A549 (cell line): ENCODE results near the gene AEBP1. TPM values are rescaled to one million over a fixed set of nuclear protein-coding genes. Genes with fewer than 3 reads are reported as not detected.

Source experiments
- ATAC-seq, 2 experiments: fragments of 200-7000 bp in 1 of 2; fragments of >200 bp in 1 of 2; cut with Nextera tagmentation in 1 of 2; cut with Tn5 transposase in 1 of 2; 3 replicates each; pipeline versions ENCODE4 v1.8.0 to v1.9.1; 2018 to 2020; ENCODE audit warnings: mild to moderate bottlenecking in 1 of 2, moderate library complexity in 1 of 2
- CTCF ChIA-PET: fragments of 300-600 bp; sonication (Branson Sonifier 250); formaldehyde crosslinking; extraction: SDS; loops from one replicate; lab custom pipeline; 2021; ENCODE audit warnings: antibody characterized with exemption, inconsistent platforms; lab: Yijun Ruan, JAX
- POLR2A ChIA-PET: fragments of 350-600 bp; formaldehyde crosslinking; extraction: SDS; loops from one replicate; lab custom pipeline; 2021; ENCODE audit warnings: antibody characterized with exemption, inconsistent platforms; lab: Yijun Ruan, JAX
- DNase-seq, 2 experiments: peaks; one replicate each; pipeline versions ENCODE4 v3.0.0 to v3.0.0-alpha.2; 2011 to 2016; ENCODE audit warnings: low read depth in 1 of 2, low spot score in 1 of 2
- FAIRE-seq: peaks from 2 replicates; lab custom pipeline; 2011; peaks lifted over from hg19 to GRCh38; lab: Jason Lieb, UNC
- H3K27ac ChIP-seq, 2 experiments: fragments of >200 bp; sonication (Bioruptor Twin); formaldehyde crosslinking; 3 replicates each; pipeline ENCODE4 v1.5.1; 2016 to 2017
- H3K4me1 ChIP-seq: fragments of >200 bp; sonication (Bioruptor Twin); formaldehyde crosslinking; 3 replicates; pipeline ENCODE4 v1.6.1; 2016
- H3K4me2 ChIP-seq: fragments of >200 bp; sonication (Bioruptor Twin); formaldehyde crosslinking; 3 replicates; pipeline ENCODE4 v1.6.1; 2016
- H3K4me3 ChIP-seq: fragments of >200 bp; sonication (Bioruptor Twin); formaldehyde crosslinking; 3 replicates; pipeline ENCODE4 v1.5.1; 2016
- H3K9me3 ChIP-seq: fragments of >200 bp; sonication (Bioruptor Twin); formaldehyde crosslinking; 3 replicates; pipeline ENCODE4 v1.6.1; 2016
- CHD4 ChIP-seq: fragments of 200-600 bp; sonication (generic); IDR thresholded peaks from 2 replicates; pipeline ENCODE4 v1.6.1; 2016; ENCODE audit warnings: antibody characterized with exemption, mild to moderate bottlenecking, borderline replicate concordance
- ESRRA ChIP-seq: fragments of 150-350 bp; IDR thresholded peaks from 2 replicates; pipeline ENCODE4 v1.6.1; 2014; ENCODE audit warnings: mild to moderate bottlenecking, low read length, borderline replicate concordance
- FOSB ChIP-seq: fragments of 250-450 bp; sonication (Bioruptor Pico); IDR thresholded peaks from 2 replicates; pipeline ENCODE4 v1.5.0; 2020; ENCODE audit warnings: mild to moderate bottlenecking, moderate library complexity
- HOXA7 ChIP-seq: fragments of 250-450 bp; sonication (Bioruptor Pico); IDR thresholded peaks from 2 replicates; pipeline ENCODE4 v1.5.0; 2020; ENCODE audit warnings: mild to moderate bottlenecking, moderate library complexity
- KDM1A ChIP-seq: fragments of 200-600 bp; sonication (generic); IDR thresholded peaks from 2 replicates; pipeline ENCODE4 v1.6.1; 2016; ENCODE audit warnings: low read depth, mild to moderate bottlenecking
- KDM5A ChIP-seq: fragments of 200-600 bp; sonication (generic); IDR thresholded peaks from 2 replicates; pipeline ENCODE4 v1.6.1; 2016; ENCODE audit warnings: antibody characterized with exemption, mild to moderate bottlenecking
- MAFK ChIP-seq: fragments of 450-650 bp; IDR thresholded peaks from 2 replicates; pipeline ENCODE4 v1.6.1; 2014; ENCODE audit not compliant: partially characterized antibody
- NFE2L2 ChIP-seq: fragments of 150-350 bp; conservative IDR thresholded peaks from 2 replicates; pipeline ENCODE4 v1.6.1; 2014; ENCODE audit warnings: low read length
- POLR2A ChIP-seq: IDR thresholded peaks from 2 replicates; pipeline ENCODE4 v1.6.1; 2012; ENCODE audit warnings: mild to moderate bottlenecking, low read length
- RFX5 ChIP-seq: fragments of 450-650 bp; IDR thresholded peaks from 2 replicates; pipeline ENCODE4 v1.7.1; 2014; ENCODE audit warnings: antibody characterized with exemption, mild to moderate bottlenecking, moderate library complexity
- TP53 ChIP-seq: fragments of 250-450 bp; sonication (Bioruptor Pico); IDR thresholded peaks from 2 replicates; pipeline ENCODE4 v1.5.0; 2021; ENCODE audit warnings: mild to moderate bottlenecking, moderate library complexity
- ZFP36 ChIP-seq: fragments of 450-650 bp; IDR thresholded peaks from 2 replicates; pipeline ENCODE4 v1.6.1; 2014; ENCODE audit warnings: borderline replicate concordance; ENCODE audit not compliant: partially characterized antibody
- WGBS: methylation state at CpG from one replicate; pipeline ENCODE4 v1.1.6; 2017; ENCODE audit errors: missing lambda C conversion rate; 5-methylcytosine and 5-hydroxymethylcytosine counted together
- polyA plus RNA-seq, 4 experiments: library from polyadenylated mRNA; depleted of rRNA in 3 of 4; stranded (reverse); fragments of >200 nt; fragmentation: RNase III in 1 of 4; extraction: RNeasy Plus Mini Kit Qiagen cat#74134 plus additional on column Dnase treatment in 1 of 4; gene quantifications; 2 replicates in 3 of 4; 3 replicates in 1 of 4; pipeline ENCODE4 v1.2.3, GENCODE V29; 2011 to 2017
- TF ChIP-seq, protein P1 (sequence below): fragments of >200 bp; sonication (Bioruptor Twin); formaldehyde crosslinking; IDR thresholded peaks from 2 replicates; pipeline ENCODE4 v1.6.1; 2016
- TF ChIP-seq, protein P2 (sequence below): IDR thresholded peaks from 2 replicates; pipeline ENCODE4 v1.6.1; 2012
- TF ChIP-seq, protein P3 (sequence below): fragments of >200 bp; sonication (Bioruptor Twin); formaldehyde crosslinking; IDR thresholded peaks from 3 replicates; pipeline ENCODE4 v1.6.1; 2016
- TF ChIP-seq, protein P4 (sequence below): IDR thresholded peaks from 2 replicates; pipeline ENCODE4 v1.6.1; 2012; ENCODE audit warnings: low read depth, borderline replicate concordance
- TF ChIP-seq, protein P5 (sequence below): fragments of 200-600 bp; sonication (generic); IDR thresholded peaks from 2 replicates; pipeline ENCODE4 v1.6.1; 2016; ENCODE audit warnings: antibody characterized with exemption, mild to moderate bottlenecking, moderate library complexity
- TF ChIP-seq, protein P6 (sequence below): IDR thresholded peaks from 2 replicates; pipeline ENCODE4 v1.6.1; 2012
- TF ChIP-seq, protein P7 (sequence below): fragments of 250-450 bp; sonication (Bioruptor Pico); IDR thresholded peaks from 2 replicates; pipeline ENCODE4 v1.5.0; 2020; ENCODE audit warnings: low read depth, mild to moderate bottlenecking, moderate library complexity

The AEBP1 gene
- polyA plus RNA-seq, 2 of the 4 experiments (the other 2 are of a cell fraction) = not detected

DNA sequence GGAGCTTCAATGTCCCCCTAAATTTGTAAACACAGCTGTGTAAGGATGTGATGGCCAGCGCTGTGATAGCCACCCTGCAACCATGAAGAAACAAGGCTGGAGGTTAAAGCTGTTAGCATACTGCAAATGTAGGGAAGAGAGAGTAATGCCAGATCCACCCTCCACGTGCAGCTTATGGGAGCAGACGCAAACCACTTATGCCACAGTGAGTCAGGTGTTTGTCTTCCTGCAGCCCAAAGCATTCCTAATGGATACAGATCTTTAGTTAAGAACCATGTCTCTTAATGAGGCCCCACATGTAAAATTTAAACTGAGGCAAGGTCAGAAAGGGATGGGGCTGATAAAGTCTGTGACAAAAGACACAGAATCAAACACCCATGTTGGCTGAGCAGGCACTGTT is 50.6 kb downstream of the AEBP1 start (continued):
- TF ChIP-seq TP53 (CRISPR knock-in tag) = no peak
- no peak for TF ChIP-seq POLR2A
- no peak for TF ChIP-seq NFE2L2
- TF ChIP-seq, protein P1, sequence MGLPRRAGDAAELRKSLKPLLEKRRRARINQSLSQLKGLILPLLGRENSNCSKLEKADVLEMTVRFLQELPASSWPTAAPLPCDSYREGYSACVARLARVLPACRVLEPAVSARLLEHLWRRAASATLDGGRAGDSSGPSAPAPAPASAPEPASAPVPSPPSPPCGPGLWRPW = no peak

DNA sequence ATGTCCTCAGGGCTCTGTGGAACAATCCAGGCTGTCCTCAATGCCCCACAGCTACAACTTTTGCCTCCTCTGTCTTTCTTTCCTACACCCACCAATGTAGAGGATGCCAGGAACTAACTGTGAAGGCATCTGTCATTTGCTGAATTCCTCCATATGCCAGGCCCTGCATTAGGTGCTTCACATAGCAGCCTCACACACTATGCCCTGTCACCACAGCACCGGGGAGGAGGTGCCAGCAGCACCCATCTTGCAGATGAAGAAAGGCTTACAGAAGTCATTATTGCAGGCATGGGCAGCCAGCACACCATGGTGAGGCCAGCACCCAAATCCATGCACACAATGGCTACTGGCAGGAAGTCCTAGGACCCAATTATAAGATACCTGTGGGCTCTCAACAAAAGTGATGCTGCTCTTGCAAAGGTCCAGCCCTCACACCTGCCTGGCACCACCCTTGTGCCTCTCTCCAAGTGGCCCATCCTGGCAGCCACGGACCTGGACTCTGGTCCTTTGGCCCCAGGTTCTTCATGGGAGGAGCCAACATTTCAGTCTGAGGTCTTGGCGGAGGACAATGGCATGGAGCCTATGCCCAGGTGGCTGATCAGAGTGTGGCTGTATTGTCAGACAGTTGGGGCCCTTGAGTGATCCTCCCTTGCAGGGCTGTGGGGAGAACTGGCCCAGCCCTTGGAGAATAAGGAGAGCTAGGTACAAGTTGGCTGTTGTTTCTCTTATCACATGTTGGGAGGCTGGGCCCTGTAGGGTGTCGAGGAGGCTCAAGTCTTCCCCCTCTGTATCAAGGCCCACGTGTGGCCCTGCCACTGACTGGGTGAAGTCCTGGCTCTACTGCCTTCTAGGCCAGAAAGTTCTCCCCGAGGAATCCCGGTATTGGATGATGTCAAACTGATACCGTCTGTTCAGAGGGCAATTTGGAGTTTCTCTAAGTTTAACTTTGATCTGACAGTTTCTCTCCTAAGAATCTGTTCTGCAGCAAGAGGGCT is 51.3 kb downstream of the AEBP1 start:
- Histone ChIP-seq H3K4me2 (no peak overlapping the region), H3K4me3 (no peak overlapping the region)
- no peak for ATAC-seq
- no peak for DNase-seq
- CTCF ChIA-PET = interaction anchor here (0.8 to 1.1 kb wide), 2 partner anchors 11 to 29 kb away, joined by 3 read pairs; no protein-coding TSS in a partner anchor
- no peak for FAIRE-seq
- TF ChIP-seq, protein P2, sequence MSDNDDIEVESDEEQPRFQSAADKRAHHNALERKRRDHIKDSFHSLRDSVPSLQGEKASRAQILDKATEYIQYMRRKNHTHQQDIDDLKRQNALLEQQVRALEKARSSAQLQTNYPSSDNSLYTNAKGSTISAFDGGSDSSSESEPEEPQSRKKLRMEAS = no peak
- no peak for TF ChIP-seq CHD4
- no peak for TF ChIP-seq RFX5
- TF ChIP-seq, all 56 proteins: peak for 0
- Histone ChIP-seq H3K4me1 (no peaks in the 10 kb centered on the region), H3K27ac (no peak overlapping the region), H3K9me3 (no peaks in the 10 kb centered on the region)
- POLR2A ChIA-PET = no interaction called here
- 41% methylated on average over 6 of the region's 8 CpGs for WGBS

DNA sequence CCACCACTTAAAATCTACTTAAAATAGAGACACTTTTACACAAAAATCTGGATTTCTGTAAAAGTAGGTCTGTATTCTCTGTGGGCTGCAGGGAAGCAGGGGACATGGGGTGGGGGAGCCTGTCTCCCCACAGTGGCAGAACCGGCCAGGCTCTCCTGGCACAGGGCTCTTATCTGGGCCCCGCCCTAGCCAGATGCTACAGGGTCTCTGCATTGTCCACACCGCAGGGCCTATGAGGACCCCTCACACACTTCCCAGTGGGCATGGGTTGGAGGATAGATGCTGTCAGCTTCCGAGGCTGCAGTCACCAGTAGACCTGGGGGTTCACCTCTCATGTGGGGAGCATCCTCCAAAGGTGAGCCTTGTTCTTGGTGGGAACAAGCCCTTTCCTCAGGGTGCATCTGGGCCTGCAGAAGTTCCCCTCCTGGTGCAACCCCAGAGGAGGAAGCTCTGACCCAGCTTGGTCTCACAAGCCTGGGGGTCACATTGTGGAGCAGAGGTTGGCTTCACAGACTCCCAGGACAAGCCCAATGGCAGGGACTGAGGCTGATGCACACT is 52.4 kb downstream of the AEBP1 start:
- ChIA-PET POLR2A (no interaction called here), CTCF (interaction anchor here (1.1 kb wide), 1 partner anchor 28 kb away, joined by 3 read pairs; no protein-coding TSS in a partner anchor)
- WGBS = 50% methylated on average over 4 of the region's 4 CpGs
- Histone ChIP-seq H3K4me1 (no peaks in the 10 kb centered on the region), H3K4me3 (no peak overlapping the region), H3K4me2 (no peak overlapping the region), H3K27ac (no peak overlapping the region), H3K9me3 (no peaks in the 10 kb centered on the region)
- DNase-seq (no peak), ATAC-seq (no peak), FAIRE-seq (no peak)
- no peak for TF ChIP-seq KDM1A
- TF ChIP-seq, protein P3, sequence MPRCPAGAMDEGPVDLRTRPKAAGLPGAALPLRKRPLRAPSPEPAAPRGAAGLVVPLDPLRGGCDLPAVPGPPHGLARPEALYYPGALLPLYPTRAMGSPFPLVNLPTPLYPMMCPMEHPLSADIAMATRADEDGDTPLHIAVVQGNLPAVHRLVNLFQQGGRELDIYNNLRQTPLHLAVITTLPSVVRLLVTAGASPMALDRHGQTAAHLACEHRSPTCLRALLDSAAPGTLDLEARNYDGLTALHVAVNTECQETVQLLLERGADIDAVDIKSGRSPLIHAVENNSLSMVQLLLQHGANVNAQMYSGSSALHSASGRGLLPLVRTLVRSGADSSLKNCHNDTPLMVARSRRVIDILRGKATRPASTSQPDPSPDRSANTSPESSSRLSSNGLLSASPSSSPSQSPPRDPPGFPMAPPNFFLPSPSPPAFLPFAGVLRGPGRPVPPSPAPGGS = no peak
- TF ChIP-seq, protein P4, sequence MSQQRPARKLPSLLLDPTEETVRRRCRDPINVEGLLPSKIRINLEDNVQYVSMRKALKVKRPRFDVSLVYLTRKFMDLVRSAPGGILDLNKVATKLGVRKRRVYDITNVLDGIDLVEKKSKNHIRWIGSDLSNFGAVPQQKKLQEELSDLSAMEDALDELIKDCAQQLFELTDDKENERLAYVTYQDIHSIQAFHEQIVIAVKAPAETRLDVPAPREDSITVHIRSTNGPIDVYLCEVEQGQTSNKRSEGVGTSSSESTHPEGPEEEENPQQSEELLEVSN = no peak
- no peak for TF ChIP-seq ZFP36
- TF ChIP-seq ESRRA = no peak
- TF ChIP-seq, protein P5, sequence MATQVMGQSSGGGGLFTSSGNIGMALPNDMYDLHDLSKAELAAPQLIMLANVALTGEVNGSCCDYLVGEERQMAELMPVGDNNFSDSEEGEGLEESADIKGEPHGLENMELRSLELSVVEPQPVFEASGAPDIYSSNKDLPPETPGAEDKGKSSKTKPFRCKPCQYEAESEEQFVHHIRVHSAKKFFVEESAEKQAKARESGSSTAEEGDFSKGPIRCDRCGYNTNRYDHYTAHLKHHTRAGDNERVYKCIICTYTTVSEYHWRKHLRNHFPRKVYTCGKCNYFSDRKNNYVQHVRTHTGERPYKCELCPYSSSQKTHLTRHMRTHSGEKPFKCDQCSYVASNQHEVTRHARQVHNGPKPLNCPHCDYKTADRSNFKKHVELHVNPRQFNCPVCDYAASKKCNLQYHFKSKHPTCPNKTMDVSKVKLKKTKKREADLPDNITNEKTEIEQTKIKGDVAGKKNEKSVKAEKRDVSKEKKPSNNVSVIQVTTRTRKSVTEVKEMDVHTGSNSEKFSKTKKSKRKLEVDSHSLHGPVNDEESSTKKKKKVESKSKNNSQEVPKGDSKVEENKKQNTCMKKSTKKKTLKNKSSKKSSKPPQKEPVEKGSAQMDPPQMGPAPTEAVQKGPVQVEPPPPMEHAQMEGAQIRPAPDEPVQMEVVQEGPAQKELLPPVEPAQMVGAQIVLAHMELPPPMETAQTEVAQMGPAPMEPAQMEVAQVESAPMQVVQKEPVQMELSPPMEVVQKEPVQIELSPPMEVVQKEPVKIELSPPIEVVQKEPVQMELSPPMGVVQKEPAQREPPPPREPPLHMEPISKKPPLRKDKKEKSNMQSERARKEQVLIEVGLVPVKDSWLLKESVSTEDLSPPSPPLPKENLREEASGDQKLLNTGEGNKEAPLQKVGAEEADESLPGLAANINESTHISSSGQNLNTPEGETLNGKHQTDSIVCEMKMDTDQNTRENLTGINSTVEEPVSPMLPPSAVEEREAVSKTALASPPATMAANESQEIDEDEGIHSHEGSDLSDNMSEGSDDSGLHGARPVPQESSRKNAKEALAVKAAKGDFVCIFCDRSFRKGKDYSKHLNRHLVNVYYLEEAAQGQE = no peak
- no peak for TF ChIP-seq FOSB (CRISPR knock-in tag)
- TF ChIP-seq, protein P6, sequence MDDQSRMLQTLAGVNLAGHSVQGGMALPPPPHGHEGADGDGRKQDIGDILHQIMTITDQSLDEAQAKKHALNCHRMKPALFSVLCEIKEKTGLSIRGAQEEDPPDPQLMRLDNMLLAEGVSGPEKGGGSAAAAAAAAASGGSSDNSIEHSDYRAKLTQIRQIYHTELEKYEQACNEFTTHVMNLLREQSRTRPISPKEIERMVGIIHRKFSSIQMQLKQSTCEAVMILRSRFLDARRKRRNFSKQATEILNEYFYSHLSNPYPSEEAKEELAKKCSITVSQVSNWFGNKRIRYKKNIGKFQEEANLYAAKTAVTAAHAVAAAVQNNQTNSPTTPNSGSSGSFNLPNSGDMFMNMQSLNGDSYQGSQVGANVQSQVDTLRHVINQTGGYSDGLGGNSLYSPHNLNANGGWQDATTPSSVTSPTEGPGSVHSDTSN = no peak
- TF ChIP-seq MAFK = no peak
- TF ChIP-seq, protein P7, sequence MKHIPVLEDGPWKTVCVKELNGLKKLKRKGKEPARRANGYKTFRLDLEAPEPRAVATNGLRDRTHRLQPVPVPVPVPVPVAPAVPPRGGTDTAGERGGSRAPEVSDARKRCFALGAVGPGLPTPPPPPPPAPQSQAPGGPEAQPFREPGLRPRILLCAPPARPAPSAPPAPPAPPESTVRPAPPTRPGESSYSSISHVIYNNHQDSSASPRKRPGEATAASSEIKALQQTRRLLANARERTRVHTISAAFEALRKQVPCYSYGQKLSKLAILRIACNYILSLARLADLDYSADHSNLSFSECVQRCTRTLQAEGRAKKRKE = no peak
- no peak for TF ChIP-seq HOXA7
- no peak for TF ChIP-seq KDM5A
